DMS79 treated with DMSO at 0.1 percent for 48 hours (cell line): ENCODE results near the gene ACIN1.
"Not testable (repeated sequence)": the region's sequence is repeated elsewhere in the genome, so short reads cannot be mapped to it uniquely, and the experiment has no call there.

Experiments used
- DNase-seq: peaks from one replicate; lab custom pipeline; 2025; lab: John Stamatoyannopoulos, UW

ACIN1 gene

DNA sequence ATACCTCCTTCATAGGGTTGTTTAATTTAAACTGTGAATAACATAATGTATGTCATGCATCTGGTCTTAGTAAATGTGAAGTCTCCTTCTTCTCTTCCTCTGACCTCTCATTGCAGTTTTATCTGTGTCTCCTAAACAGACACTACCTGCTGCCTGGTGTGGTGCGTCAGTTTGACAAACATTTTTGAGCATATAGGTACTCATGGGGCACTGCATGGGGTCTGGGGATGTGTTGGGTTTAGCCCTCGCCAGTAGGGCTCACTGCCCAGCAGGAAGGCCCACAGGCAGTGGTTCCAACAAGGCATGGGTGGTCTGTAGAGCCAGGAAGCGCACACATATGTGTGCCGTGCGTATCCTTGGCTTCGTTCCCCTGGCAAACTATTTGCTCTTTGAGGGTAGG lies 27.1 kb upstream of the ACIN1 start:
- peak; percentile 7 for DNase-seq

DNA sequence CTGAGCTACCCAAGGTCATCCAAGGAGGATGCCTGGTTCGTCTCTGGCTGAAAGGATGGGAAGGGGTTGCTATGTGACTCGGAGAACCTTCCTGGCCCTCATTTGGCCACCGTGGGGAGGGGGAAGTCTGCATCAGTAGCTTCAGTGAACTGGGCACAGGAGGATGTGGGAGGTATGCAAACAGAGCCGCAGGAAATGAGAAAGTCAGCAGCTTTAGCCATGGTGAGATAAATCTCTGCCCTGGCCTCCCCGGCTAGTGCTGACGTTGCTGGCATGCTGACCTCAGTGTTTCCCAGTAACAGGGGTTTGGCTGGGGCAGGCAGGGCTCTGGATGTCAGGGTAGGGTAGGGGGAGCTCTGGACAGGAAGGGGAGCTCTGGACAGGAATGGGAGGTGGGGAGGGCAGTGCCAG lies 26.4 kb upstream of the ACIN1 start:
- DNase-seq: no peak

DNA sequence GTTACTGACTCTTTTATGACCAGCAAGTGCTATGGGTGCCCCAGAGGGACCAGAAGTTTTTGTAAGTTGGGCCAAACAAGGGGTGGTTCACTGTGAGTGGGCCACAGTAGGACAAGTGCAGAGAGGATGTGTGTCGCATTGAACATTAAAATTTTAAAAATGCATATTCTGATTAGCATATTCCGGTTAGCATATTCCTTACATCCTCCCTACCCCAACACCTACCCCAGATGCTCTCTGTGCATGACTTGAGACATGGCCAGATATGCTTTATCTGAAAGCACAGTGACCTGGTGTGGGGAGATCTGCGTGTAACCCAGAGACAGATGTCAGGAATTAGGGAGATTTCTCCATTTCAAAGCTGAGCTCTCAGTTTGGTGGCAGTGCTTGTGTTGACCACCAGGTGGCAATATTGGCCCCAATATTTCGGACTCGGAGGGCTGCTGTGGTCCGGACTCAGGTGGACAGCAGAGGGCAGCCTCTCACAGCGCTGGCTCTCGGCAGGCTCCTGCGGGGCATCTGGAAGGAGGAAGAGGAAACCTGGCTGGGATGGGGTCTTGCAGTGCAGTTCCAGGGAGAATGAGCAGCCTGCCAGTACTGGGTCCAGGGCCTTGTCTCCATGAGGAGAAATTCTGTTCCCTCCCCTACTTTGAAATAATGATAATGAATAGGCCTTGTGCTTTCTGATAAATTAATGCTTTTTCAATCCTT lies 25.8 kb upstream of the ACIN1 start:
- DNase-seq: peak; percentile 92

DNA sequence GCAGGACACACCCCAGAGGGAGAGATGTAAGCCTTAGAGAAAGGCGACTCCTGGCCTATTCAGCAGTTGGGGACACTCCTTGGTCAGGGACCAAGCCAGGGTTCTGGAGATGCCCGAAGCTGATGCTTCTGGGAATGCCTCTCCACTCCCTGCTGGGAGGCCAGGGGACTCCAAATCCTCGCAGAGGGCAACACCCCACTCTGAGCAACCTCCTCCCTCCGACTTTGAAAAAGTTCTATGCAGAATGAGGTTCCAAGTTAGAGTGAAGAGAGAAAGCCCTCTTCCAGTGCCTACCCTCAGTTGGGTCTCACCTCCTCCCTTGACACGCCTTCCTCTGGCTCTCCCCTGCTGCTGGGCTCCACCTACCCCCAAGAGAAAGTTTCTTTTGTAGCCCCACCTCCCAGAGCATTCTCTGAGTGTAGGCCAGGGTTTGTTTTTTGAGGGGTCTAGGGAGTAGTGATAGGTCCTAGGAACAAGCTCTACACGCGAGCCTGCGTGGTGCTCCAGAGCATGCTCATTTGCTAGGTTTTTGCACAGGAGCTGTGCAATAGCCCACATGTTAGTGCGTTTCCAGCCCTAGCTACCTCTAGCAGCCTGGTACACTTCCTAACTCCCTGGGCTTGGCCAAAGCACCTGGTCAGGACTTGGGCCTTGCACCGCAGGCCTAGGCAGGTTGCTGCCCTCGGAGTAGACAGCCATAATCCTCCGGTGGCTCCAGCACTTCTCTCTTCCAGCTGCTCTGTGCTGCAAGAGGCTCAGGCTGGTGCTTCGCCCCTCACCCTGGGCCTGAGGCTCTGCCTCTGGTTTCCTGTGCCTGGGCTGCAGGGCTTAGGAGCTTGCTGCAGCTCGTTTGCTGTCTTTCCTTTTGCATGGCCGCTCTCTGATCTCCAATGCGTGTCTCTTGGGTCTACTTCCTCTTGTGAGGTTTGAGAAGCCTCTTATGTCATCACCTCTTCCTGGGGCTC lies 24.7 kb upstream of the ACIN1 start:
- no peak for DNase-seq

DNA sequence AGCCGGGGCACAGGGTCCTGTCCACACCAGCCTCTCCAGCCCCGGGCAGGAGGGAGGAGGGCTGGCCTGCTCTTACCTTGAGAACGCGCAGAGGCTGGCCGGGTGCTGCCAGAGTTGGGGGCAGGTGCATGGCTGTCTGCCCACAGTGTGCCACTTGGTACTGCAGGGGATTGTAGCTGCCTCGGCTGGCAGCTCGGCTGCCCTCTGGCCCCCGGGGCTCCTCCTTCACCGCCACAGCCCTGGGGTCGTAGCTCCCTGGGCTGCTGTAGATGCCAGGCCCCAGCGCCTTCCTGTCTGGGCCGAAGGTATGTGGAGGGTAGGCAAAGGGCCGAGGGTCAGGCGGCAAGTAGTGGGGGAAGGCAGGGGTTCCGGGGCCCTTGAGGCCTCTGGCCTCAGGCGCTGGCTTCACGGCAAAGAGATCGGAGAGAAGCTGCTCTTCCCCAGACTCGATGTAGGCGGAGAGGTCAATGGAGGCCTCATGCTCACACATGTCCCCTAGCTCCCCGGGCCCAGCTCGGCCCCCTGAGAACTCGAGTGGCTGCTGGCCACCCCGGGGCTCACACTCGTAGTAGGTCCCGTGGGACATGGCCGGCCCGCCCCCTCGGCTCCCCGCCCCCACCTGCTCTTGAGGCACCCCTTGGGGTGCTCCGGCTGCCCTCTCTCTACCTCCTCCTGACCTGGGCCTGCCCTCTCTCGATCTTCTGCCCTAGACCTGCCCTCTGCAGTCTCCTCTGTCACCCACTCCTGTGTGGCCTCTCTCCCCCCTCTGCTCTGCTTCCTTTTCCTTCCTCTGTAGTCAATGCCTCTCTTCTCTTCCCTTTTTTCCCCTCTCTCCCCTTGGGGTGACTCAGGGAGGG lies 23.8 kb upstream of the ACIN1 start, which contains the start of gene CEBPE:
CEBPE (minus strand) TSS at position 750 of the 857 bp plus-strand sequence; CDS start at position 586, 164 bp downstream.
- DNase-seq: no peak

DNA sequence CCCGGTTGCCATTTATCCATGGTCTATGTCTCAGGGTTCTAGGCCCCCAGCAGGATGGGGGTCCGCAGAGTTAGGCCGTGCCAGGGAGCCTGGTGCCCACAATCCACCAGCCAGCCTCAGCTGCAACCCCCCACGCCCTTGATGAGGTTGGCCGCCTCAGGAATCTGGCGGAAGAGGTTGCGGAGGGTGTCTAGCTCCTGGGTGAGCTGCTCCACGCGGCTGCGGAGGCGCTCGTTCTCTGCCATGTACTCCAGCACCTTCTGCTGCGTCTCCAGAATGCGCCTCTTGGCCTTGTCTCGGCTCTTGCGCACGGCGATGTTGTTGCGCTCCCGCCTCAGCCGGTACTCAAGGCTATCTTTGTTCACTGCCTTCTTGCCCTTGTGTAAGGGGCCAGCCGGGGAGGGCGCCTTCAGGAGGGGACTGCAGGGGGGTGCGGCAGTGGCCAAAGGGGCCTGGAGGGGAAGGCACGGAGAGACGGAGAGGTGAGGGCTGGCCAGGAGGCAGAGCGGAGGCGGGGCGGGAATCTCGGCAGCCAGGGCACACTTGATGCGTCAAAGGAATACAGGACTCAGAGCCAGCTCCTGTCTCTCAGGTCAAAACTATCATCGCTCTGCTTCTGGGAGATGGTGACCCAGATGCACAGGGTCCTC lies 22.6 kb upstream of the ACIN1 start:
- no peak for DNase-seq

DNA sequence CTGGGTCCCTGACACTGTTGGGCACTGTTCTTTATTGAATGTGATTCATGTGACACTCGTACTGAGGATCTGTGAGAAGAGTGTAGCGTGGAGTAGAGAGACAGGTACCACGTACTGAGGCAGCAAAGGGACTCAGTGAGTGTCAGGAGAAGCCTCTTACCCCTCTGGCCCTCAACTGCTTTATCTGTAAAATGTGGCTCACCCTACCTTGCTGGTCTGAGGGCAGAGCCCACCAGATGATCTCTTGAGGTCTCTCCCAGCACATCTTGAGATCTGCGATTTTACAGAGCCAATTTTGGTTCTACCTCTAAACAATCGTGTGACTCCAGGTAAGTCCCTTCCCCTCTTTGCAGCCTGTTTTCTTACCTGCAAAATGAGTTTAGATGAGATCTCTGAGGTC lies 21.0 kb upstream of the ACIN1 start:
- no peak for DNase-seq

DNA sequence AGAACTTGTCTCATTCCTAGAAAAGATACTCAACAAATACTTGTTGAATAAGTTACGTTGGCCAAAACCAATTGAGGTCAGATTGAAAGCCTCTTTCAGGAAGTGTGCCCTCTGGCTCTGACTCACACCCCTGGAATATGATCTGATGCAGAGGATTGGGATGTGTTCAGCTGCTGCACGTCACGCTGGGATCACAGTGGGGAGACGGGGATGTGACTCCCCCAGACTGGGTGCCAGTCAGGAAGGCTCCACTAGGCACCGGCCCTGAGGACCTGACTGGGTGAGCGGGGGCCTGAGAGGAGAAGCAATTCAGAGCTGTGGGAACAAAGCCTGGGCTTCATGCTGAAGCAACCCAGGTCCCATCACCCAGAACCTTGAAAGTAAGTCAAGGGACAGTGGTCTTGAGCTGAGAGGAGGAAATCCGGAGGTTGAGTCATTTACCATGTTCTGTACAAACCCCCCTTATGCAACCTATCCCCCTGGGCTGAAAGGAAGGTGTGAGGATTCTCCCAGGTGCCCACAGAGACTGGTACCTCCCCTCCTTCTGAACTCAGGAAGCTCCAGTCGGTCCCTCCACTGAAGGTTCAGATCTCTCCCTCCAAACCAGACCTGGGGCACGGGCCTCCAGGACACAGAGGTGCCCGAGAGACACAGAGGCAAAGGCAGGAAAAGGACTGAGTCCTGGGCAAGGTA lies 20.2 kb upstream of the ACIN1 start:
- DNase-seq: peak; percentile 16

DNA sequence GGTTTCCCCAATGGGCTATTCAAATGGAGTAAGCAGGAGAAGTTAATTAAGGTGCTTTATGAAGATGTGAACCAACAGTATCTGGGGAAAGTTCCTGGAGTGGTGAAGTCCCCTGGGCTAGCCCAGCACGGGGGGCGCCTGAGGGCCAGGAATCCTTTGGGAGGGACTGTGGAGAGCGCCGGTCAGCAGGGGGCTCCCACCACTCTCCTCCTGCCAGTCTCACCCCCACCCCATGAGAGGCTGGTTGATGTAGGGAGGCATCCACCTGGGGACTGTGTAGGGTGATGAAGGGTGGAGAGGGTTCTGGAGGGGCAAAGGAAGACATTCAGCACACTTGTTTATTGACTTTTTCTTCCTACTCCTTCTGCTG lies 19.7 kb upstream of the ACIN1 start:
- no peak for DNase-seq

DNA sequence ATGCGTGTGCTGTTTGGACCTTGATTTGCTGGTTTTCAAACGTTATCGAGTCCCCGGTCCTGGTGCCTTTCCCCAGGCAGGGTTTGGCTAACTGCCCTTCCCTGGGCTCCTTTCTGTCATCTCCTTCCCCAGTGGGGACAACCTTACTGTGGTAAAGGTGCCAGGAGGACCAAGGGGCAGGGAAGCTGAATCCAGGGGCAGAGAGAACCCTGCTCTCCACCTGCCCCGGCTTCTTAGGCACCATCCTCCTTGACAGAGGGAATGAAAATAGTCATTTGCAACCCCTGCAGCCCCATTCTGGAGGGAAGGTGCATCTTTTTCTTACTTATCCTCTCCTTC lies 19.2 kb upstream of the ACIN1 start:
- no peak for DNase-seq

DNA sequence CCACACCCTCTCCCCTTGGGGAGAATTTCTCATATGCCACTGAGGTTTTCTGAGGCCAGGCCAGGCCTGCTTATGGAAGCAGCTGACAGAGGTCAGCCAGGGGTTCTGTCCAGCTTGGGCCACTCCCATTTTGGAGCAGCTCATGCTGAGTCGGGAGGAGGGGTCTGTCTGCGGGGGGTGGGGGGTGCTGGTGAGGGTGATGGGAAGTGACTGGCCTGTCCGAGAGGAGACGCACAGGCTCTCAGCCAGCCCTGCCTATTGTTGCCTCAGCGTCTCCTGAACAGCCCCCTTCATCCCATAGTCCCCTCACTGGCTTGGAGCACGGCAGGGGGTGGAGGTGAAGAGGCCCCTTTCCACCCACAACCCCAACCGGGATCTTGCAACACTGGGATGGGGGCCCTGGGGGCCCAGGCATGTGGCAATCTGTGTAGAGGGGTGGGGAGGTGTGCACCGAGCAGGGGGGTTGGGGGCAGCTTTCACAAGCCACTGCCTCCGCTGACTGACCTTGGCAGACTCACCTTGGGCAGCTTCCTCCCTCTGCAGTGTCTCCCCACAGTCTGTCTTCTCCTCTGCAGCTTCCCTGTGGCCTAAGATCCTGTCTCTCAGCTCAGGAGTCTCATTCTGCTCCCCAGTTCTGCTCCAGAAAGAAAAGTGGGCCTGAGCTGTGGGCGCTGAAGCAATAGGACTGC lies 18.6 kb upstream of the ACIN1 start:
- DNase-seq: no peak

DNA sequence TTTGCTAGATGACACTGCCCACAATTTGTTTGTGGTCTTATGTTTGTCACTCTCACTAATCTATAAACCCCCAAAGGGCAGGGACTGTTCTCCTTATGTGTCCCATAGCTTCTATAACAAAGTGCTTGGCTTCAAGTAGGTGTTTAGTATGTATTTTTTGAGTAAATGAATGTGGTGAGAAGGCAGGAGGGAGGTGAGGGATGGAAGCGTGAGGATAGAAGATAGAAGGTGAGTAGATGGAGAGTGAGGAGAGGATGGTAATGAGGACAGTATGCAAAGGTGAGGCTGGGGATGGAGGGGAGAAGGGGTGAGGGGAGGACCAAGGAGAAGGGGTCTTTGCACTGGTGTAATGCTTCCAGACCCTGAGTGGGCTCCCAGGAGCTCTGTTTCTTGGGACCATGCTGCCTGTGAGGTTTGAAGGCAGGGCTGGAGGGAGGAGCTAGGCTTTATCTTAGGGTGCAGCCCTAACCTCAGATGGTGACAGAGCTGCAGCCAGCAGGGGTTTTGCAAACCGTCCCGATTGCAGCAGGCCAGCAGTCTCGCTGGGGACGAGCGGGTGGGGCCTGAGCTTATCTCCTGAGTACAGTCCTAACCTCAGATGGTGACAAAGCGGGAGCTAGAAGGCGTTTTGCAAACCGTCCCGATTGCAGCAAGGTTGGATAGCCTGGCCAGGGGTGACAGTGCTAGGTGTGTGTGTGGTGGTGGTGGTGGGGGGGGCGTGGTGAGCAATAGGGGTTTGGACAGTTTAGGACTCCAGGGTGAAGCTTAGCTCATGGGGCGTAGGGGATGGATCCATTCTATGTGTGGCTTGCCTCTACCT lies 17.6 kb upstream of the ACIN1 start:
- no peak for DNase-seq

DNA sequence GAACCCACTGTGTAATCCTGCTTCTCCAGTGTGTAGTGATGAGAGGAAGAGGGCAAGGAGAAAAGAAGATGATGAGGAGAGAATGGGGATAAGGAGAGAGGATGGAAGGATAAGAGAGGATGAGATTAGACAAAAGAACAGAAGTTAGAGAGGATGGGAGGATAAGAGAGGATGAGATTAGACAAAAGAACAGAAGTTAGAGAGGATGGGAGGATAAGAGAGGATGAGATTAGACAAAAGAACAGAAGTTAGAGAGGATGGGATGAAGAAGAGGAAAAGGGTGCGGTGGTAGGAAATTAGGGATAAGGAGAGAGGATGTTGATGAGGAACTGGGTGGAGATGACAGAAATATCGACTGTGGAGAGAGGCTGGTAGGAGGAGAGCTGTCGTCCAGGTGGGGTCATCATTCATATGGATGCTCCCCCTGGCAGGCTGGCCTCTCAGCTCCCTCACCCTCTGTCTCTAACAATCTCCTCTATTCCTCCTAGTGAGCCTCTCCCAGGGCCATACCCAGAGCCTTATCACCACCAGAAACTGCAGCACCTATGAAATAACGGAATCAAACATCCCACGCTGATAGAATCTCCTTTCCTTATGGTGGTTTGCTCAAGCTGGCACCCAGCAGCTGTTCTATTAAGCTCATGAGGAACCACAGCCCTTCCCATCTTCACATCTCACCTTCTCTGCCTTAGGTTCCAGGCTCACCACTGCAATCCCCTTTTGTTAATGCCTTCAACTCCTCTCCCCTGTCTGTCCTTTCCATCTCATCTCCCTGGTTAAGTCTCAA lies 15.8 kb upstream of the ACIN1 start:
- DNase-seq: no peak

DNA sequence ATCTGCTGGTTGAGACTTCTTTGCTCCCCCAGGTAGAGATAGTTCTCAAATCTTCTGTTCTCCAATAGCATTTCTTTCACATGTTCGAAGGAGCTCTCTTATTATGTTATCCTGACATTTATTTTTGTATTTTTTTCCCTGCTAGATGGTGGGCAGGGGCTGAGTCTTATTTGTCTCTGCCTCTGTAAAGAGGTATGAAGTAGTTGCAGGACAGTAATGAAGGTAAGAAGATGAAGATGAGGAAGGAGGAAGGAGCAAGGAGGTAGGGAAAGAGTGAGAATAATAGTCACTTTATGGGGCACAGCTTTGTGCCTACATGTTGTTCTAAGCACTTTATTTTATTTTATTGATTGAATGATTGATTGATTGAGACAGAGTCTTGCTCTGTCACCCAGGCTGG lies 14.8 kb upstream of the ACIN1 start:
- DNase-seq: no peak

DNA sequence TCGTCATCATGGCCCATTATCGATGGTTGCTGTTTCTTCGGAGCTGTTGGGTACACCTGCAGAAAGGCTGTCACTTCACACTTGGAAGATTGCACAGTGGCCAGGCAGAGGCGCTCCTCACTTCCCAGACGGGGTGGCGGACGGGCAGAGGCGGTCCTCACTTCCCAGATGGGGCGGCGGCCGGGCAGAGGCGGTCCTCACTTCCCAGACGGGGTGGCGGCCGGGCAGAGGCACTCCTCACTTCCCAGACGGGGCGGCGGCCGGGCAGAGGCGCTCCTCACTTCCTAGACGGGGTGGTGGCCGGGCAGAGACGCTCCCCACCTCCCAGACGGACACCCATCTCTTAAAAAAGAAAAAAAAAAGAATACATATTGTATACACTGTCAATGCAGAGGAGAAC lies 13.2 kb upstream of the ACIN1 start:
- not testable (repeated sequence) for DNase-seq

DNA sequence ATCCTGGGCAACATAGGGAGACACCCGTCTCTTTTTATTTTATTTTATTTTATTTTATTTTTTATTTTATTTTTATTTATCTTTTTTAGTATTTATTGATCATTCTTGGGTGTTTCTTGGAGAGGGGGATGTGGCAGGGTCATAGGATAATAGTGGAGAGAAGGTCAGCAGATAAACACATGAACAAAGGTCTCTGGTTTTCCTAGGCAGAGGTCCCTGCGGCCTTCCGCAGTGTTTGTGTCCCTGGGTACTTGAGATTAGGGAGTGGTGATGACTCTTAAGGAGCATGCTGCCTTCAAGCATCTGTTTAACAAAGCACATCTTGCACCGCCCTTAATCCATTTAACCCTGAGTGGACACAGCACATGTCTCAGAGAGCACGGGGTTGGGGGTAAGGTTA lies 12.7 kb upstream of the ACIN1 start:
- not testable (repeated sequence) for DNase-seq

DNA sequence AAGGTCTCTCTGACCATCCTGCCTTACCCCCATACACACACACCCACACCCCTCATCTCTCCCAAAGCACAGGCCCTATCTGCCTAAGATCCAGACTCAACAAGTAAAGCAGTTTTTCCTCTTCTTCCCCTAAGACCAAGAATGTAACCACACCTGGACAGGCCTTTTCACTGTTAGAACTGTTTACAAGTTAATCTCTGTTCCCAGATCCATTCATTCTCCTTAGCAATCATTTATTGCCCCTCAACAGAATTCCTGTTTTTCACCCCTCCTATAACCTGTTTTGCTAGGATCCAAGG lies 11.8 kb upstream of the ACIN1 start:
- no peak for DNase-seq

DNA sequence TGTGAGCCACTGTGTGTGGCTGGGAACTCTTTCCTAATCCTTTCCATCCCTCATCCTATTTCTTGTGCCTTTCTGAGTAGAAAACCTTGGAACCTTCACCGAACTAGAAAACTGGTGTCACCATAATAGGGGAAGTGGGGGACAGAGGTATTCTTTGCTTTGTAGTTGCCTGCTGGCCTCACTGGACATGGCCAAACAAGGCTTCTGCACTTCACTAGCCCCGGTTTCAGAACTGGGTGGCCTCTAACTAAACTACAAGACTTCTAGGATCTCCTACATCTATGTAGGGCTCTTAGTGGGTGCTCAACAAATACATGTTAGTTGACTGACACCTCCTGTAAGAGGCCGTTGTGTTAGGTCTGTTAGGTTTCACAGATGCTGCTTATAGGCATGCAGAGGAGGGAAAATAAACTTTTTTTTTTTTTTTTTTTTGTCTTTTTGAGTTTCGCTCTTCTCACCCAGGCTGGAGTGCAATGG lies 10.4 kb upstream of the ACIN1 start:
- DNase-seq: no peak
